COLO668 (cell line): Measurements from ENCODE around the gene RBP5.

Source experiments
- DNase-seq: peaks from one replicate; lab custom pipeline; 2025; ENCODE audit not compliant: unreplicated experiment; lab: John Stamatoyannopoulos, UW

The RBP5 gene

DNA sequence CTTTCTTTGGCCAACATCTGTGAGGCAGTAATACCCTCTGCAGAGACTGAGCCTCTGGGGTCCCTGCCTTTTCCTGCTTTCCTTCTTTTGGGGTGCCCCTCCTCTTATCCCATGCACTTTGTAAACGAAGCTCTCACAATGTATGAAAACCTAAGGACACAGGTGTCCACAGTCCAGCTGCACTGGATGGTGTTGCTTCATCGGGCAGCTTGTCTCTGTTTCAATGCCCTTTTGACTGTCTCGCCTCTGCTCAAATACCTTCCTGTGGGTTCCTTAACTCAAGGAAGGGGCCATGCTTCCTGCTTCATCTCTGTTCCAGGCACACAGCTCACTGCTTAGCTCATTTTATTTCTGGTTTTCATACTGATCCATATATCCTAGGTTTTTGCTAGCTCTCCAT is 26.1 kb downstream of the RBP5 start:
- no peak for DNase-seq

DNA sequence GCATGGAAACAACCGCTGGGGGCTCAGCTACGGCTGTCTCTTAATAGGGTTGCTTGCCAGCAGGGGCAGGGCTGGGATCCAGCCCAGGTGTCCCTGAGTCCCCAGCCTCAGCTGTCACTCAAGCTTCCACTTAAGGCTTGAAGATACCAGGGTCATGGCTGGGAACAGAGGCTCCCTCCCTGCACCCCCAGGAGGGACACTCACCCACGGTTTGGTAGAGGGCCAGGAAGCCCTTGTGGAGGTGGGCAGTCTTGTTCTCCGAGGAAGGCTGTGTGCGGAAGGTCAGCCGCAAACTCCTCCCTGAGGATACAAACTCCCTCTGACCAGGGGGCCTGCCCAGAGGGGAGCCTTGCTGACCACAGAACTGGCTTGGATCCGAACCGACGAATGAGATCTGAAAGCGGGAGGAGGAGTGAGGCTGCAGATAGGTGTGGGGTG is 27.0 kb downstream of the RBP5 start:
- DNase-seq, result no peak

DNA sequence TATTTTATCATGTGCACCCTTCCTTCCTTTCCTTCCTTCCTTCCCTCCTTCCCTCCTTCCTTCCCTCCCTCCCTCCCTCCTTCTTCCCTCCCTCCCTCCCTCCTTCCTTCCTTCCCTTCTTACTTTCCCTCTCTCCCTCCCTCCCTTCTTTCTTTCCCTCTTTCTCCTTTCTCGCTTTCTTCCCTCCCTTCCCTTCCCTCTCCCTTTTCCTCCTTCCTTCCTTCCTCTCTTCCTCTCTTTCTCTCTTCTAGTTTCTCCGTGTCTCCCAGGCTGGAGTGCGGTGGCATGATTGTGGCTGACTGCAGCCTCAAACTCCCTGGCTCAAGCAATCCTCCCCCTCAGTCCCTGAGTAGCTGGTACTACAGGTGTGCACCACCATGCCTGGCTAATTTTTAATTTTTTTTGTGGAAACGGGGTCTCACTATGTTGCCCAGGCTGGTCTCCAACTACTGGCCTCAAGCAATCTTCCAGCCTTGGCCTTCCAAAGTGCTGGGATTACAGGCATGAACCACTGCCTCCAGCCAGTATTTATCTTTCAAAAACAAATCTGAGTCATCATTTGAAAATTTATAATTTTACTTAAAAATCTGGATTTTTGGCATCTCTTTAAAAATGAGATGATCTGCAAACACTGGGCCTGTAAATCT is 27.5 kb downstream of the RBP5 start:
- DNase-seq, result no peak

DNA sequence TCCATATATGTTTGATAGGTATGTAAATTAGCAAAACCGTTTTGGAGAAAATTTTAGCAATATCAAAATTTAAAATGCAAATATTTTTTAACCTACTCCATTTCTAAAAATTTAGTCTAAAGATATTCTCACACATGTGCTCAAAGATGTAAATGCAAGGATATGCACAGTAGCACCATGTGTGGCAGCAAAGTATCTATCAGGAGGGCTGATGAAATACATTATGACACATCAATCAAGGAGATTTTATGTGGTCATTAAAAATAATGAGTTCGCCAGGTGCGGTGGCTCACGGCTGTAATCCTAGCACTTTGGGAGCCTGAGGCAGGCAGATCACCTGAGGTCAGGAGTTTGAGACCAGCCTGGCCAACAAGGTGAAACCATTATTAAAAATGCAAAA is 28.4 kb downstream of the RBP5 start:
- no peak for DNase-seq

DNA sequence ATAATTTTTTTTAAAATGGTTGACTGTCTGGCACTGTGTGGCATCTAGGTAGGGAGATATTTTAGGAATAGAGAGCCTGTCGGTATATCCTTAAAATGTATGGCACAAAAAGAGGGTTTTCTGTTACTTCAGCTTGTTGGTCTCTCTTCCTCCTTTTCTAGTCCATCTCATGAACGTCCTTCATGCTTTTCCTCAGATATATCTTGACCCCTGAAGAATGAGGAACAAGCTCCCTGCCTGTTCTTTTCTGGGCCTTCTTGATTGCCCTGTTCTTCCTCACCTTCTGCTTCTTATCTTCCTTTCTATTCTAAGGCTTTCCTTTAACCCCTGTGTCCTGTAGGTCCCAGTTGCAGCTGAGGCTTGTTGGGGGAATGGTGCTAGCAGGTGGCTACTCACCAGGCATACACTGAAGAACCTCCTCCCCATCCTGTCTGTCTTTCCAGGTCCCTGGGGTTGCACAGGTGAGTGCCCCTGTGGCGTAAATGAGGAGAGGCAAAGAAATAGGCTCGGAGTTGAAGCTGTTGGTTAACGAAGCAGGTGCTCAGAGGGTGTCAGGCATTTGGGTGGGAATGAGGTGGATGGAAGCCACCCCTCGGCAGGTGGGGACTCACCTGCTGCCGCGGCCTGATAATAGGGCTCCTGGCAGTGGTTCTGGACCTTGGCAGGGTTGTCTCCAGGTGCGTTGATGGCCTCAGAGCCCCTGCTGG is 29.2 kb downstream of the RBP5 start:
- no peak for DNase-seq

DNA sequence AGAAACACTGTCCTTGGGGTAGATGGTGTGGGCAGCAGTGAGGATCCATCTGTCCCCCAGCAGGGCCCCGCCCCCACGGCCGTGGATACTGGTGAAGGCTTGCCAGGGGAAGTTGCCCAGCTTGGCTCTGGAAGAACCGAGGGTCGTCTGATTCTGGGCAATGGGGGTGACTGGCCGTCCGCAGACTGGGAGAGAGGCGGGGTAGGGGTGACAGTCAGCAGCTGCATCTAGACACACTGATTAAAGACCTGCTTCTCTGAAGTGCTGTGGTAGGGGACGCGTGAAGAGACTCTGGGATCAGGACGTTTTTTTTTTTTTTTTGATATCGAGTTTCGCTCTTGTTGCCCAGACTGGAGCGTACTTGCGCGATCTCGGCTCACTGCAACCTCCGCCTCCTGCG is 31.7 kb downstream of the RBP5 start:
- DNase-seq, result no peak

DNA sequence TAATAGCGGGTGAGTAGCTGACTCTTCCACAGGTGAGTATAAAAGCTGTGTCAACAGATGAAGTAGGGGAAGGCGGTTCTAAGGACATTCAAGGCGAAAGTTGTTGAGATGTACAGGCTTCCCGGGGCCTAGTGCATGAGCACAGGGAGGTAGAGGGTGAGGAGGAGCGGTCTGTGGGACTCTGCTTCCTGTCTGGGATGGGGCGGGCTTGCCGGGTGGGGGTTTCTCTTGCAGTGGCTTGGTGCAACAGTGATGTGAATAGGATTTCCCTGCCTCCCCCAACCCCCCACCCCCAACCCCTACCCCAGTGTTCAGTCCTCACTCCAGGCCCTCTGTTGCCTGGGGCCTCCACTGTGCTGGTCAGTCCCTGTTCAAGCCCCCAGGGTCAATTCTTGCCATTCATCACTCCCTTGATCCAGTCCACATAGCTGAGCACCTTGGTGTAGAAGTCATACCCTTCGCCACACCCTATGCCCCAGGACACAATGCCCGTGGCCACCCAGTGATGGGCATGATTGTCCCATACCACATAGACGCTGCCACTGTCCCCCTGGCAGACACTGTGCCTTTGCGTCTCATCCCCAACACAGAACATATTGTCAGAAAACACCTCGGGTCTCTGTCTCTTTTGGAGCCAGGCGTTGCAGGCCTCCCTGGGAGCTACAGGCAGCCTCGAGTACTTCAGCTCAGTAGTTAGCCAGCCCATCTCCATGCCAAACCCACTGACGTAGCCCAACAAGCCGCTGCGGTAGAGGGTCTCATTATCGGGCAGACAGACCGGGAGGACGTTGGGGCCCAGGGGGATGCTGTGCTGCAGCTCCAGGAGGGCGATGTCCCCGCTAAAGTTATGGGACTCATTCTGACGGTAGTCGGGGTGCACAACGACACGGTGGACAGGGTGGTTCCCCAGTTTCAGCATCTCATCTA is 32.4 kb downstream of the RBP5 start:
- DNase-seq, result no peak

DNA sequence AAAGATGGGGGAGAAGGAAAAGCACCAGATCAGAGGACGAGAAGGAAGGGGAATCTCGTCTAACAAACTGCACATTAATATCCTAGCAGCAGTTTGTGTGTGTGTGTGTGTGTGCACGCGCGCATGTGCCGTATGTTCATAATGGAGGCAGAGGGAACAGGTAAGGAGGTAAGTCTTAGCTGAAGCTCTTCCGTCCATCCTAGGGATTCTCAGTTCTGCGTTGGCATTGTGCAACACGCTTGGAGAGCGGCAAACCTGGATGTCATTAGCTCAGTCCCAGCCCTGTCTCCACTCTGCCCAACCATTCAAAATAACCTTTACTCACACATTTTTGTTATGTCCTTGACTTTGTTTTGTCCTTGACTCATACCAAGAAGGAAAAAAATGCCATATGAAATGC is 34.8 kb downstream of the RBP5 start:
- no peak for DNase-seq

DNA sequence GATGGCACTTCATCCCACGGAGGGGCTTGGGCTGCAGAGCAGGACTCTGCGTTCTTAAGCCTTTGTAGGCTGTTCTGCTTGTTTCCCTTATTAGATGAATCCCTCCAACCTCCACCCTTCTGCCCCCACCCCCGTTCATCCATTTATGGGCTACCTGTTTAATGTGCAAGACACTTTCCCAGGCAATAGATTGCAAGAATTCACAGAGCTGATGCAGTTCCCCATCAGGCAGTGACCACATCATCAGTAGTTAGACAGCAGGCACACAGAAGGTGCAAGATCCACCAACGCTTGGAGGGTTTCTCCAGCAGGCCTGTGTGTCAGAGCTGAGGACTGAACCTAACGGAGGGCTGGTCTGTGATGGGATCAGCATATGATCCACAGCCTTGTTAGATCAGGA is 35.2 kb downstream of the RBP5 start:
- no peak for DNase-seq

DNA sequence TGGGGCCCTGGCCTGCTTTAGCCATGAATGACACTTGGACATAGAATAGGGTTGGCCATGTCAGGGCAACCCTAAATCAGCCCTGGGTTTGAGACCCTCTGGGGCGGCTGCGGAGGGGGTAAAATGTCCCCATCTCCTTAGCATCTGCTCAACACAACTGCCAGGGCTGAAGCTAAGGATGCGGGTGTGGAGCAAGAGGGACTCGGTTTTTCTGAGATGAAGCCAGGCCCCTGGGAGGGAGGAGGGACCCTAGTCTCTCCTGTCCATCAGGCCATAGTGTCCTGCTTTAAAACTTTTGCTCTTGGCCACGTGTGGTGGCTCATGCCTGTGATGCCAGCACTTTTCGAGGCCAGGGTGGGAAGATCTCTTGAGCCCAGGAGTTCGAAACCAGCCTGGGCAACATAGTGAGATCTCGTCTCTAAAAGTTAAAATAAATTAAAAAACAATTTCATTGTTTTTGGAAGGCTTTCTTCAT is 35.7 kb downstream of the RBP5 start:
- DNase-seq, result no peak

DNA sequence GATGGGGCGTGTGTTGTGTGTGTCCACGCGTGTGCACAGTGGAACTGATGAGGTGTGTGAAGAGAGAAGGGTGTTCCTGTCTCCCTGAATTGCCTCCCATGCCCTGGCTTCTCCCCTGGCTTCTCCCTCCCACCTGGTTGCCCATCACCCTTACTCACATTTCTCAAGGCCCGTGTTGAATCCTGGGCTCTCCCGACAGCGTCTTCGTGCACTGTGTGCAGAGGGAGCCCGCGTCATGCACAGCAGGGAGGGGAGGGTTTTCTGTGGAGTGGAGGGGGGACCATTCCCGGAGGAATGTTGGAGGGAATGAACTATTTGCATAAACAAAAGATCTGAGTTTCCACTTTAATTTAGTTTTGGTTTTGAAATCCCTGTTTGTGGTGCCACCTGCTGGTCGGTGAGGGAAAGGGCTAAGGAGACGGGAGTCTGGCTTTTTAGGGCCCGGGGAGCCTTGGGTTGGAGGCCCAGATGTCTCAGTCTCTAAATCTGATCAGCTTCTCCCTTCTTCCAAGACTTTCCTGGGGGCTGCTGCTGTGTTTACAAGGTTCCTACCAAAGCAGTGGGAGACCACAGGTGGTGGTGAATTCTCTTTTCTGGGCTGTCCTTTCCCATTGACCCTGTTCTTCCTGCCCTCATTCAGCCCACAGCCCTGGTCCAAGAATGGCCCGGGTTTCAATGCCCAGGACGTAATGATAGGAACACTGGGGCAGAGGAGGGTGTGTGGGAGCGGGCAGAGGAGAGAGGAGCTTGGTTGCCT is 36.3 kb downstream of the RBP5 start, which contains the start of gene C1R:
TSS of gene C1R (minus strand) at position 217 of the 757 bp plus-strand sequence. CDS start at position 160, 57 bp downstream.
- peak; percentile 38 for DNase-seq

DNA sequence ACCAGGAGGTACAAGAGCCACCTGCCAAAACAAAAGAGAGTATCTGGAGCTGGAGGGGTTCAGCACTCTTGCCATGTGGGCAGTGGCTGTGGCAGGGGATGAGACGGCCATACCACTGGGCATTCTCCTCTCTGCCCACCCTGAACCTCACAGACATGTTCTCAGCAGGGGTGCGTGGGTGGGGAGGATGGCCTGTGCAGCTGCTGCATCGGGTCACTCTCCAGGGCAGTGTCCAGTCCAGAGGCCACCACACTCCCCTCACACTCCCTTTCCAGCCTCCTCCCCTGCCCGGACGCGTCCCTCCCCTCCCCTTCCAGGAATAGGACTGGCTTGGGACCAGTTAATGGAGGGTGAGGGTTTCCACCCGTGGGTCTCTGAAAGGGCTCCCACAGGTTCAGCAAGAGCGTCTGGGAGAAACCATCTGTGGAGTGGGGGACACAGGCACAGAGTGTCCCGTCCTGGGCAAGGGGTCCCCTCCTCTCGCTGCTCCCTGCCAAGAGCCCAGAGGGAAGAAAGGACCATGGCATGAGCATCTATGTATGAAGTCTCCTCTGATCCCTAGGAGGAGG is 36.9 kb downstream of the RBP5 start:
- no peak for DNase-seq

DNA sequence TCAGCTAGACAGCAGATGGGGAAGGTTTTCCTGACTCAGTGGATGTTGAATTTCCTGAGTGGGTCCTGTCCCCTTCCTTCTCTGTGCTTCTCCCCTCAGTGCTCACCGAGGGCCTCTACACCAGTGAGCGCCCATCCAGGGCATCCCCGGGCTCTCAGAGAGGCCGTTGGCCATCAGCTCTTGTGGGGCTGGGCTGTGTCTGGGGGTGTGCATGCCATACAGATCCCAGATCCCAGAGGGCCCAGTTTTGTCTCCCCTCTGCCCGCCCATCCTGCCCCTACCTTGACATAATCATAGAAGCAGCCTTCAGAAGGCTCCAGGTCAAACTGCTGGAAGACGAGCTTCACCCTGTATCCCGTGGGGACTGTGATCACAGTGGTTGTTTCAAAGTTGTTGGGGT is 37.5 kb downstream of the RBP5 start:
- DNase-seq, result no peak

DNA sequence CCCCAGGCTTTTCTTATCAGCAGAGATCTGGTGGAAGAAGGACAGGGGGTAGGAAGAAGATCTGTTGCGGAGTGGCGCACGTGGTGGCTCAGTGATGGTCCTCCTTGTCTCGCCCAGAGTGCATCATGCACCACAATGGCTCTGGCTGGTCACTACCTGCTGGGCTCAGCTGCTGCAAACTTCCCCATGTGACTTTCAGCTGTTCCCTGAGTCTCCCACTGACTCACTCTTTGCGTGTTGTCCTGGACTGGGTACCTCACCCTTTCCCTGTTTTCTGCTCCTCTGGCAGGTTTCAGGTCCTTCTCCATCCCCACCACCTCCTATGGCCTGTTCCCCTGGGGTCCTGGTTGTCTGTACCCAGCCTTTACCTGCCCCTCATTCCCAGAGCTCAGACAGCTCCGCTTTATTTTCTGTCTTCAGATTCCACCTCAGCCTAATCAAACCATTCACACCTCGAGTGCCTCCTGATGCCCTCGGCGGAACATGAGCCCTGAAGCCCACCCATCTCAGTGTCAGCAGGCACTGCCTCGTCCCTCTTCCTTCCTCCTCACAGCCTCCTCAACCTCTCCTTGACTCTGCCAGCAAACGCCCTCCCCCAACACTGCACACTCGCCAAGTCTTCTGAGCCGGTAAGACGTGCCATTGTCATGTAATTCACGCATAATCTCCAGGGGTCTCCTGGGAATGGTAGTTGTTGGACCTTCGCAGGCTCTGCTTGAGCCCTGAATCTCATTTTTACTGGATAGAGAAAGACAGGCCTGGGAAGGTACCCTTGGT is 38.3 kb downstream of the RBP5 start:
- no peak for DNase-seq

DNA sequence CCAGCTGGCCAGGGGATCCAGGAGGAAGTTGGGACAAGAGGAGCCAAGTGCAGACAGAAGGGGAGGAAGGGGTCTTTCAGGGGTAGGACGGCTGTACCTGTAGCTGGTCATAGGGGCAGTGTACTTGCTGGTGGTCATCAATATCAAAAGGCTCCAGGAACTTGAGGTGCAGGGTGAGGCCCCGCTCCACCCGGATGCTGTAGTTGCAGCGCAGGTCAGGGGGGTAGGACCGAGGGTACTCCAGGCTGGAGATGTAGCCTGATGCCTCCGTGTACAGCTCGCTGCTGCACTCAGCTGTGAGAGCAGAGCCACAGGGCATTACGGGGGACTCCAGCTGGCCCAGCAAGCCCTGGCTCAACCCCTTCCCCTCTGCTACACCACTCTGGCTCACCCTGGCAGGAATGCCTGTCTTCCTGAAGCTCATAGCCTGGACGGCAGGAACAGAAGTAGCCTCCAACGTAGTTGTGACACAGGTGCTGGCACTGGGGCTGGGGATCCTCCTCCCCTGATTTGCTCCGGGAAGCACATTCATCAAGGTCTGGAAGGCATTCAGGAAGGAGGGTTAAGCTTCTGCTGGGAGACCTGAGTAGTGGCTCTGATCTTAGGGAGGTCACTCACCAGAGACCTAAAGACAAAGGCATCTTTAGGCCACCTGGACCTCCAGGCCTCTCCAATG is 39.4 kb downstream of the RBP5 start:
- DNase-seq, result no peak

DNA sequence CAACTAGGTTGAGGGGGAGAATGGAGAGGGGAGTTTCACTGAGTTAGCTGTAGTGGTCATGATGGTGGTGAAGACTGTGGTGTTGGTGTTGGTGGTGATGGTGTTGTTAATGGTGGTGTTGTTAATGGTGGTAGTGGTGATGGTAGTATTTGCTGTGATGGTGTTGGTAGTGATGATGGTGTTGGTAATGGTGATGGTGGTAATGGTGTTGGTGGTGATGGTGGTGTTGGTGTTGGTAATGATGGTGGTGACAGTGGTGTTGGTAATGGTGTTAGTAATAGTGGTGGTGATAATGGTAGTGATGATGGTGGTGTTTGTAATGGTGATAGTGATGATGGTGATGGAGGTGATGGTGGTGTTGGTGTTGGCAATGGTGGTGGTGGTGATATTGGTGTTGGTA is 45.6 kb downstream of the RBP5 start:
- DNase-seq, result no peak

DNA sequence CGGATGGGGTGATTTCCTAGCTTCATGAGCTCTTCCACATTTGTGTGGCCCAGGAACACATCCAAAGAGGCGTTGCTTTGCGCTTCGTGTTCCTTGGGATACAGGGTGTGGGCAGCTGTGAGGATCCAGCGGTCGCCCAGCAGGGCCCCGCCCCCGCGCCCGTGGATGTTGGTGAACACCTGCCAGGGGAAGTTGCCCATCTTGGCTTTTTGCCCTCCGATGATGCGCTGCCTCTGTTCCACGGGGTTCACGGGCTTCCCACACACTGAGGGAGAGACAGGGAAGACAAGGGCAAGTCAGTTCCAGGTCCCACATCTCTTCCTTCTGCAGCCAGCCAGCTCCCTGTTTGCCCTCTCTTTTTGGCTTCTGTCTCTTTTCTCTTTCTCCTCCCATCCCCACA is 47.7 kb downstream of the RBP5 start:
- DNase-seq, result no peak

DNA sequence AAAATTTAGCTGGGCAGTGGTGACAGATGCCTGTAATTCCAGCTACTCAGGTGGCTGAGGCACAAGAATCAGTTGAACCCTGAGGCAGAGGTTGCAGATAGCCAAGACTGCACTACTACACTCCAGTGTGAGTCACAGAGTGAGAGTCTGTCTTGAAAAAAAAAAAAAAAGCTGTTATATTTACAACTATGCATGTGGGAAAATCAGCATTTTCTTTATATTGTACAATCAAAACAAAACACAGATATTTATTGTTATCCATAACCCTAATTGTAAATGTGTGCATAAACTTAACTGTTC is 48.9 kb downstream of the RBP5 start:
- DNase-seq, result no peak

DNA sequence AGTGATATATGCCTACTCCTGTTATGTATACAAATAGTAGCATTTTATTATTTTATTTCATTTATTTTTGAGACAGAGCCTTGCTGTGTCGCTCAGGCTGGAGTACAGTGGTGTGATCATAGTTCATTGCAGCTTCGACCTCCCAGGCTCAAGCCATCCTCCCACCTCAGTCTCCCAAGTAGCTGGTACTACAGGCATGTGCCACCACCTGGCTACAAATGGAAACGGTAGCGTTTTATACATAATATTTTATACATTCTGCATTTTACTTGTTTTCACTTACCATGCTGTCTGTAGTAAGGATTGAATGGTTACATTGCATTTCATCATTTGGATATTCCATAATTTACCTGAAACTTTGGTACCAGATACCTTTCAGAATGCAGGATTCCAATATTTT is 50.5 kb downstream of the RBP5 start:
- DNase-seq, result no peak
